ENCODE data around the gene DOCK2. TPM values are rescaled to one million over a fixed set of nuclear protein-coding genes. Genes with fewer than 3 reads are reported as not detected.

Gene DOCK2
- total and polyA plus RNA-seq, 2 donors (not counting 3 experiments of a cell fraction or from before 2014, with no cell fraction given) = 0.62 to 4.8 TPM

DNA sequence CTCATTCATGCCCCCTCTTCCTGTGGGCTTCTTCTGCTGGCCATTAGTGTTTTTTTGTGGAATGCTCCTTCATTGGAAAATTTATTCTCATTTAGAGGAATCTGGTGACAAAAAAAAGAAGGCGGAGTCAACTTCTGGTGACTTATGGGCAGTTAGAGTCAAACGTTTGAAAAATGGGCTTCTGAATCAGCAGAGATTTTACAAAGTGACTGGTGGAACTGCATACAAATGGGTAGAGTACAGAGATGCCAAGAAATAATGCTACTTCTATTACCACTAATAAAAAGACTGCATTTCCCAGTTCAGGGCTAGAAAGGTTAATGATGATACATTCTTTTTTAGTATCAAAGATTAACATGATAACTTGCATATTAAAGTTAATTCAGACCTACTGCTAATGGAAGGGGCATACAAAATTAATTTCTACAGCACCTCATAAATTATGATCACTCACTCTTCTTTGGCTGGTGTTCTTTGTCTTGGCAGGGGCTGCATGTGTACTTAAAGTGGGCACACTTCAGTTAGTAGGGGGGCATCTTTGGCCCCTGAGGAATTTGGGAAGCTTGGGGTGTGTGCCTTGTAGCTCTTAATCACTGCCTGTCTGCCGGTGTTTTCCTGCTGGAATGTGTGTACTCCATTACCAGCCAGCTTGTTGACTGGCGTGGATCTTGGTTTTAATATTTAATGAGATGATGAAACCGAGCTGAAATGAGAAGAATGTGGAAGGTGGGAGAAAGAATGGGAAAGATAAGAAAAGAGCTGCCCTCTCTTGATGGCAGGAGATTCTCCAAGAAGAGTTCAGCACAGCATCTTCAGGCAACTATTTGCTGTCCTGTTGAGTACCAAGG lies 148.9 kb downstream of the DOCK2 start:
- Histone ChIP-seq H4K20me1 (replicated peaks; ENCODE audit: control insufficient read depth, extremely low read depth, insufficient read depth, low read length) (no peaks in the 10 kb centered on the region), H3K4me2 (ENCODE audit: insufficient read depth, low read length) (no peak overlapping the region), H3K36me3 (ENCODE audit: control insufficient read depth in 2 of 2, extremely low read depth in 1 of 2, insufficient read depth in 2 of 2, low read length in 2 of 2) (no peaks in the 10 kb centered on the region), H3K9ac (replicated peaks; ENCODE audit: extremely low read depth, insufficient read depth, low read length) (no peak overlapping the region), H3K27ac (ENCODE audit: insufficient read depth, low read depth, low read length) (no peak overlapping the region), H3K4me1 (ENCODE audit: control insufficient read depth, extremely low read depth, insufficient read depth, low read length) (no peaks in the 10 kb centered on the region), H3K9me1 (replicated peaks; ENCODE audit: control insufficient read depth, extremely low read depth, insufficient read depth, low read length) (no peaks in the 10 kb centered on the region), H3K4me3 (replicated peaks in 1 of 3; ENCODE audit: insufficient read depth in 1 of 3, low read depth in 1 of 3, low read length in 3 of 3) (no peak overlapping the region), H3K79me2 (ENCODE audit: control insufficient read depth, insufficient read depth, low read length) (no peaks in the 10 kb centered on the region), H2AFZ (ENCODE audit: low read depth, low read length) (no peak overlapping the region), H3K9me3 (replicated peaks; ENCODE audit: control insufficient read depth, insufficient read depth, low read length) (no peaks in the 10 kb centered on the region), H3K27me3 (ENCODE audit: control insufficient read depth in 2 of 2, insufficient read depth in 2 of 2, low read length in 2 of 2) (peaks cover 0 to 3% of the 10 kb centered on the region in 2 experiments)
- intact Hi-C loops (cut with micrococcal nuclease) = no loop called here
- no peak for DNase-seq (ENCODE audit: low read depth, low spot score)
- FAIRE-seq = no peak
- ChIA-PET POLR2A (no interaction called here), CTCF (interaction anchor here (0.7 kb wide), 1 partner anchor 90 kb away, joined by 3 read pairs; no protein-coding TSS in a partner anchor)
- dilution Hi-C loops (cut with MboI; ENCODE audit: extremely low pct_ligation_motif_present, low sequenced_read_pairs) = no loop called here
- TF ChIP-seq JUN (IDR thresholded peaks at IDR 0.05; ENCODE audit: borderline replicate concordance, insufficient read depth, insufficient read length, low read depth) (no peak), FOS (IDR thresholded peaks at IDR 0.05; ENCODE audit: borderline replicate concordance, insufficient read depth, low read length) (no peak), POLR2AphosphoS5 (IDR thresholded peaks at IDR 0.05; ENCODE audit: insufficient read depth, low read depth, low read length) (no peak), EZH2 (IDR thresholded peaks at IDR 0.05; ENCODE audit: borderline replicate concordance, low read depth, low read length, severe bottlenecking) (no peak), POLR2A (IDR thresholded peaks at IDR 0.05; ENCODE audit: low read depth, low read length) (no peak), GATA2 (IDR thresholded peaks at IDR 0.05; ENCODE audit: insufficient read depth, insufficient read length, low read depth, low read length) (no peak), MYC (IDR thresholded peaks at IDR 0.05; ENCODE audit: low read depth, low read length) (no peak)
- TF ChIP-seq, protein P1, sequence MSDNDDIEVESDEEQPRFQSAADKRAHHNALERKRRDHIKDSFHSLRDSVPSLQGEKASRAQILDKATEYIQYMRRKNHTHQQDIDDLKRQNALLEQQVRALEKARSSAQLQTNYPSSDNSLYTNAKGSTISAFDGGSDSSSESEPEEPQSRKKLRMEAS (IDR thresholded peaks at IDR 0.05; ENCODE audit: insufficient read depth, insufficient read length) = no peak
- TF ChIP-seq, protein P2, sequence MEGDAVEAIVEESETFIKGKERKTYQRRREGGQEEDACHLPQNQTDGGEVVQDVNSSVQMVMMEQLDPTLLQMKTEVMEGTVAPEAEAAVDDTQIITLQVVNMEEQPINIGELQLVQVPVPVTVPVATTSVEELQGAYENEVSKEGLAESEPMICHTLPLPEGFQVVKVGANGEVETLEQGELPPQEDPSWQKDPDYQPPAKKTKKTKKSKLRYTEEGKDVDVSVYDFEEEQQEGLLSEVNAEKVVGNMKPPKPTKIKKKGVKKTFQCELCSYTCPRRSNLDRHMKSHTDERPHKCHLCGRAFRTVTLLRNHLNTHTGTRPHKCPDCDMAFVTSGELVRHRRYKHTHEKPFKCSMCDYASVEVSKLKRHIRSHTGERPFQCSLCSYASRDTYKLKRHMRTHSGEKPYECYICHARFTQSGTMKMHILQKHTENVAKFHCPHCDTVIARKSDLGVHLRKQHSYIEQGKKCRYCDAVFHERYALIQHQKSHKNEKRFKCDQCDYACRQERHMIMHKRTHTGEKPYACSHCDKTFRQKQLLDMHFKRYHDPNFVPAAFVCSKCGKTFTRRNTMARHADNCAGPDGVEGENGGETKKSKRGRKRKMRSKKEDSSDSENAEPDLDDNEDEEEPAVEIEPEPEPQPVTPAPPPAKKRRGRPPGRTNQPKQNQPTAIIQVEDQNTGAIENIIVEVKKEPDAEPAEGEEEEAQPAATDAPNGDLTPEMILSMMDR (IDR thresholded peaks at IDR 0.05; ENCODE audit: extremely low read depth in 1 of 2, insufficient read depth in 1 of 2, low read depth in 1 of 2, low read length in 2 of 2) = no peak
- BruUV-seq (replicated peaks) = no TSS peak
